Stimulated activated CD4-positive, alpha-beta T cell treated with anti-CD3 and anti-CD28 coated beads, TNF-alpha, amount 100 ng/mL, for 24 hours (primary cell): ENCODE results near the gene YWHAE.
A peak's percentile ranks its signal among the peaks of the same experiment; 100 is the strongest.
"Not testable (repeated sequence)": the region's sequence is repeated elsewhere in the genome, so short reads cannot be mapped to it uniquely, and the experiment has no call there.

ENCODE experiments used
- DNase-seq, 3 experiments: peaks; one replicate each; pipeline ENCODE4 v3.0.0-alpha.2; 2020; ENCODE audit warnings: low read depth in 3 of 3

Gene YWHAE

DNA sequence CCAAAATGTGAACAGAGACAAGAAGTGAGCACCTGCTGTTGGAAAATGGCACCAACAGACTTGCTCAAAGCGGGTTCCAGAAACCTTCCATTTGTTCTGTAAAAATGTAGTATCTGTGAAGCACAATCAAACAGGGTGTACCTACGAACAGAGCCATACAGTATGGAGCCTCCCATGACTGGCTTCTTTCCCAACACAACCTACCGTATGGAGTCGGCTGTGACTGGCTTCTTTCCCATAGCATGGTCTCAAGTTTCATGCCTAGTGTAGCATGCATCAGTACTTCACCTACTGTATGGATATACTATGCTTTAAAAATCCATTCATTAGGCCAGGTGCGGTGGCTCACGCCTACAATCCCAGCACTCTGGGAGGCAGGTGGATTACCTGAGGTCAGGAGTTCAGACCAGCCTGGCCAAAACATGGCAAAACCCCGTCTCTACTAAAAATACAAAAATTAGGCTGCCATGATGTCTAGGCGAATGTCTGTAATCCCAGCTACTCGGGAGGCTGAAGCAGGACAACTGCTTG, 26.2 kb downstream of the YWHAE start:
- no peak for DNase-seq

DNA sequence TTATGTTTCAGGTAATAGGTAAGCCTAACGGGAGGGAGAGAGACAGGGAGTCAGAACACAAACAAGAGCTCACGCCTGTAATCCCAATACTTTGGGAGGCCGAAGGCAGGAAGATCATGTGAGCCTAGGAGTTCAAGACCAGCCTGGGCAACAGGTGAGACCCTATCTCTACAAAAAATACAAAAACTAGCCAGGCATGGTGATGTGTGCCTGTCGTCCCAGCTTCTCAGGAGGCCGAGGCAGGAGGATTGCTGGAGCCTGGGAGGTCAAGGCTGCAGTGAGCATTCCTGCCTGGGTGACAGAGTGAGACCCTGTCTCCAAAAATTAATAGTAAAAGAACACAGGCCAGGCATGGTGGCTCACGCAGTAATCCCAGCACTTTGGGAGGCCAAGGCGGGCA, 27.4 kb downstream of the YWHAE start:
- DNase-seq = no peak

DNA sequence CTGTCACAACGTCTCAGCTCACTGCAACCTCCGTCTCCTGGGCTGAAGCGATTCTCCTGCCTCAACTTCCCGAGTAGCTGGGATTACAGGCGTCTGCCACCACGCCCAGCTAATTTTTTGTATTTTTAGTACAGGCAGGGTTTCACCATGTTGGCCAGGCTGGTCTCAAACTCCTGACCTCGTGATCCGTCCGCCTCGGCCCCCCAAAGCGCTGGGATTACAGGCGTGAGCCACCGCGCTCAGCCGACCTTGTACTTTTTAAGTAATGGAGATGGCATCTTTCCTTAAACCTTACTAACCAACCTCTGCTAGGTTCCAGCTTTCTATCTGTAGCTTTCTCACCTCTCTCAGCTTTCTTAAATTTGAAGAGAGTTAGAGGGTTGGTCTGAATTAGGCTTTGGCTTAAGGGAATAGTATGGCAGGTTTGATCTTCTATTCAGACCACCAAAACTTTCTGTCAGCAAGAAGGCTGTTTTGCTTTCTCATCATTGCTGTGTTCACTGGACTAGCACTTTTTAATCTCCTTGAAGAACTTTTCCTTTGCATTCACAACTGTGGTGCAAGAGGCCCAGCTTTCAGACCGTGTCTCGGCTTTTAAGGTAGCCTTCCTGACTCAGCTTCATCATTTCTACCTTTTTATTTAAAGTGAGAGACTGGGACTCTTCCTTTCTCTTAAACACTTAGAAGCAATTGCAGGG, 28.0 kb downstream of the YWHAE start:
- DNase-seq = no peak

DNA sequence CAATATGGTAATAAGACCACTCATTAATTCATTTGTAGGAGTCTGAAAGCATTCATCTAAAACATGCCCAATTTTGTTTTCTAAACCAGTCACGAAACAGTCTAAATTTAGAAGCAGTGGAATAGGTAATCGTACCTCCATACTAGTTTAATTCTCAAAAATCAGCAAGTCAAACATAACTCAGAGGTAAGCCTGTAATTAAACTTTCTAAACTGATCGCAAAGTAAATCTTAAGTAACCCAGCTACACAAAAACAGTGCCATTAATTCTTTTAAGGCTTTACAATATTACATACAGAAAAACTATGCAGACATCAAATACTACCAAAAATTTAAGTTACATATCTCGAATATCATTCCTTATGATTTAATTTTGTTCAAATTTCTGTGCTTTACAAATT, 31.4 kb downstream of the YWHAE start:
- DNase-seq = no peak

DNA sequence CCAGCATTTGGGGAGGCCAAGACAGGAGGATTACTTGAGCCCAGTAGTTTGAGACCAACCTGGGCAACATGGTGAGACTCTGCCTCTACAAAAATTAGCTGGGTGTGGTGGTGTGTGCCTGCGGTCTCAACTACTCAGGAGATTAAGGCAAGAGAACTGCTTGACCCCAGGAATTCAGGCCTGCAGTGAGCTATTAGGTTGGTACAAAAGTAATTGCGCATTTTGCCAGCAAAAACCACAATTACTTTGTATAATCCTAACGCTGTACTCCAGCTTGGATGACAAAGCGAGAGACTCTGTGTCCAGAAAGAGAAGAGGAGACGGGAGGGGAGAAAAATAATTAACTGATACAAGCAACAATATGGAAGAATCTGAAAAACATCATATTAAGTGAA, 32.7 kb downstream of the YWHAE start:
- no peak for DNase-seq

DNA sequence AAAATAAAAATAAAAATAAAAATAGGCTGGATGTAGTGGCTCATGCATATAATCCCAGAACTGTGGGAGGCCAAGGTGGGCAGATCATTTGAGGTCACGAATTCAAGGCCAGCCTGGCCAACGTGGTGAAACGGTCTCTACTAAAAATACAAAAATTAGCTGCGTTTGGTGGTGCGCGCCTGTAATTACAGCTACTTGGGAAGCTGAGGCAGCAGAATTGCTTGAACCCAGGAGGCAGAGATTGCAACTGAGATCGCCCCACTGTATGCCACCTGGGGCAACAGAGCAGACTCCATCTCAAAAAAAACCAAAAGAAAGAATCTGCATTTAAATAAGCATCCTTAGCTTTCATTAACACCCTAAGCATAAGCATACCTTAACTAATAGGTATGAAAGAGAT, 33.8 kb downstream of the YWHAE start:
- no peak for DNase-seq

DNA sequence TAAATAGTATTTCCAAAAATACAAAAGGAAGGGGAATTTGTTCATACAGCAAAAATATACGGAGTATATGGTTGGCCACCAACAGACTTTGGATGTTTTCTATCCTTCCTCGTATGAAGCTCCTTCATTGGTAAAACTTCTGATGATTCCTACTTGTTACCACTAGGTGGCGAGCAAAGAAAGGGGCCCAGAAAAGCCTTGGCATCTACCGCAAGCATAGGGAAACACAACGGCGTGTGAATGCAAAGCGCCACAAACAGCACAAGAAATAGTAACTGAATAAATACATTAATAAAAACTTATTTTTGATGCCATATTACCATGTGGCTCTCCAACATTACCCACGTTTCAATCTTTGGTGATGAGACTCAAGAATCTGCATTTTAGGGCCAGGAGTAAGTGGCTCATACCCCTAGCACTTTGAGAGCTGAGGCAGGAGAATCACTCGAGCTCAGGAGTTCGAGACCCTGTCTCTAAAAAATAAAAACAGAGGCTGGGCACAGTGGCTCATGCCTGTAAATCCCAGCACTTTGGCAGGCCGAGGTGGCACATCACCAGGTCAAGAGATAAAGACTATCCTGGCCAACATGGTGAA, 34.5 kb downstream of the YWHAE start:
- peak in 2 of 3 experiments; percentile 17 to 42 for DNase-seq

DNA sequence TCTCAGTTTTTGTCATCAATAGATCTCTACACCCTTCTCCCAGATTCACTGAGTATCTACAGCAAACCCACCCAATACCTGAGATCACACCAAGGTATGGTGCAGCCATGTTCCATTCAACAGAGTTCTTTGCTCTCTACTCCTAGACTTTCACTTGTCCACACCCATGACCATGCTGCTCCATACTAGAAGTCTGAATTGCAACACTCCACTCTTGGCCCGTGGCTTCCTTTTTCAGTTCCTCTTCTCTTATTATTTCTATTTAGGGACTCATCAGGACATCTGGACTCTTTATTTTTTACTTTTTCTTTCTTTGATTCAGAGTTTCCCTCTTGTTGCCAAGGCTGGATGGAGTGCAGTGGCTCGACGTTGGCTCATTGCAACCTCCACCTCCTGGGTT, 37.1 kb downstream of the YWHAE start:
- DNase-seq = no peak

DNA sequence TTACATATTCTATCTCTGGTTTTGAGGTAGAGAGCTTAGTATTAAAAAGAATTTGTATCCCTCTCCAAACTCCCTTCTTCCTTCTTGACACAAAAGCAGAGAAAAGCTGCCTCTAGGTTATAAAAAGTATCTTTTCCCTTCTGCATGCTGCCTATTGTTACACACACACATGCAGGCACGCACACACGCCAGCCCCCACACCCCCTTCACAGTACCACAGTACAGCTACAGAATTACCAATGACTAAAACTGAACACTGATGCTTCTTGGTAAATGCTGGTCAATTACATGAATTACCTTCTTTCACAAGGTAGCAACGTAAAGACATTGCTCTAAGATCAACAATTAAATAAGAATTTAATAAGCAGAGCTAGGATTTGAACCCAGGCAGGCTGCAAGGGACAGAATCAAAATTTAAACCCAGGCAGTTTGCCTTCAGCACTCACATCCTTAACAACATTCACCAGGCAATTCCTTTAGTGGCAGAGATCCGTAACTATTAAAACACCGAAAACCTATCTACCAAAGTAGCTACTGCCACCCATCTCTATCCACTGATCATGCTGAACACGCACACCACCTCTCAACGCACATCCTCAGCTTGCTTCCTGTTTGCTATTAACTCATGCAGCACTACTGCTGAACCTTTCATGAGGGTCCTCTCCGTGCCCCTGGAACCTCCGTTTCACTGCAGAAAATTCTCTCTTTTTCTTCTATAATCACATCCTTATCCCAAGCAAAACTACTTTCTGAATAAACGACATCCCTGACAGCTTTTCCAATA, 37.8 kb downstream of the YWHAE start:
- no peak for DNase-seq

DNA sequence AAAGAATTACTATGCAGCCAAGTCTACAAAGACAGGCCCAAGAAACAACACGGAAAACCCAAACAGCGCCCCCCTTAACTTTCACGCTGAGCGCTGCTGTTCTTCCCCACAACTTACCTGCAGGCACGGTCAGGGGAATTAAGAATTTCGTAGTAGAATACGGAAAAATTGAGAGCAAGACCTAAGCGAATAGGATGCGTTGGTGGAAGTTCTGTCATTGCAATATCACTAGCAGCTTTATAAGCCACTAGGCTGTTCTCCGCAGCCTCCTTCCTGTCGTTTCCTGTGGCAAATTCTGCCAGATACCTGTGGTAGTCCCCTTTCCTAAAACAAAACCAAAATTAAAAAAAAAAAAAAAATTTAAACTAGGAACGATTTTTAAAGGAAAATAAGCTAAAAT, 39.0 kb downstream of the YWHAE start:
- DNase-seq = no peak

DNA sequence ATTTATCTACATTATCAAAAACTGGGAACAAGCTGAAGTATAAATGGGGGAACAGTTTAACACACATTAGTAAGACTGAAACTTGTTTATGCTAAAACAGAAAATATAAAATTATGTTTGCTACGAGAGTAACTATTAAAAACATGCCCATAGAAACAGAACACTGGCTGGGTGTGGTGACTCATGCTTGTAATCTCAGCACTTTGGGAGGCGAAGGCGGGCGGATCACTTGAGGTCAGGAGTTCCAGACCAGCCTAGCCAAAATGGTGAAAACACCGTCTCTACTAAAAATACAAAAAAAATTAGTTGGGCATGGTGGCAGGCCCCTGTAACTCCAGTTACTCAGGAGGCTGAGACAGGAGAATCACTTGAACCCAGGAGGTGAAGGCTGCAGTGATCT, 39.7 kb downstream of the YWHAE start:
- peak in 1 of 3 experiments; percentile 31 for DNase-seq

DNA sequence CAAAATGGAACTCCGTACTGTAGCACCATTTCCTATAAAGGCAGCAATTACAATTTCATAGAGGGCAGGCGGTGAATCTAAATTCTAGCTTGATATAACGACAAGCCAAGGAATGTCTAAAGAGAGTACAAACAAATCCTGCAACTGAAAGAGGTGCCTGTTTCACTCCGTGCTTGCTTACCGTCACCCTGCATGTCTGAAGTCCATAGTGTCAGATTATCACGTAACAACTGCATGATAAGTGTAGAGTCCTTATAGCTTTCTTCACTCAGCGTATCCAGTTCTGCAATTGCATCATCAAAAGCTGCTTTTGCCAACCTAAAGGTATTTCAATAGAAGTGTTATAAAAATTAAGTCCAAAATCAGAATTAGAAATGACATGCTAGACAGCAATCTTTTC, 46.0 kb downstream of the YWHAE start:
- DNase-seq = no peak

DNA sequence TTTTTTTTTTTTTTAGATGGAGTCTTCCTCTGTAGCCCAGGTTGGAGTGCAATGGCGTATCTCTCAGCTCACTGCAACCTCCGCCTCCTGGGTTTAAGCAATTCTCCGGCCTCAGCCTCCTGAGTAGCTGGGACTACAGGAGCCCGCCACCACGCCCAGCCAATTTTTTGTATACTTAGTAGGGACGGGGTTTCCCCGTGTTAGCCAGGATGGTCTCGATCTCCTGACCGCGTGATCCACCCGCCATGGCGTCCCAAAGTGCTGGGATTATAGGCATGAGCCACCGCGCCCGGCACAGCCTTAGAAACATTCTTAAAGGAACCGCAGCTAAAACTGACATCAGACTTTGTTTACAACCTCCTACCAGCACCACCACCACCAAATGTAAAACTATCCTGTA, 47.5 kb downstream of the YWHAE start:
- DNase-seq = not testable (repeated sequence)

DNA sequence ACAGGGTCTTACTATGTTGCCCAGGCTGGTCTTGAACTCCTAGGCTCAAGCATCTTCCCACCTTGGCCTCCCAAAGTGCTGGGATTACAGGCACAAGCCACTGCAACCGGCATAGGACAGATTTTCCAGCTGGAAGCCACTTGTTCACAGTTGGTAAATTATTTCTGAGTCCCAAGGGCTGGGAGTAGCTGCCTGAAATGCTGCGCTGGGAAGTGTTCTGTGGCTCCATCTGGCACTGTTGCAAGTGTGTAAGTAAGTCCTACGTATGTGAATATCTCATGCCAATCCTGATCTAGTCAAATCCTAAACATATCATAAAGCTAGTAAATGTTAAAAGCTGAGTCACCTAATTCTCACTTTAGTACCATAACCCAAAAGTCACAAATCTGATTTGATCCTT, 48.1 kb downstream of the YWHAE start:
- DNase-seq = no peak

DNA sequence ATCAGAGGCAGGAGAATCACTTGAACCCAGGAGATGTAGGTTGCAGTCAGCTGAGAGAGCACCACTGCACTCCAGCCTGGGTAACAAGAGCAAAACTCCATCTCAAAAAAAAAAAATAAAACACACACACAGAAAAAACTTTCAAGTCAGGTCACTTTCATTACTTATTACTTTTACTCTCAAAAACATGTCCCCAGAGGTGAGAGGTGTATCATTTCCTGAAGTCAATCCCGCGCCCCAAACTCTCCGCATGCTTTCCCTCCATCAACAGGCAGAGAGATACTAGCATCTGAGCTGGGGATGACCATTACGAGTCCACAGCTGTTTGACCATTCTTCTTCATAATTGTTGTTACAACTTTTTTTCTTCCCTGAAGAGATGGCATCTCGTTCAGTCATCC, 48.7 kb downstream of the YWHAE start:
- DNase-seq = no peak

DNA sequence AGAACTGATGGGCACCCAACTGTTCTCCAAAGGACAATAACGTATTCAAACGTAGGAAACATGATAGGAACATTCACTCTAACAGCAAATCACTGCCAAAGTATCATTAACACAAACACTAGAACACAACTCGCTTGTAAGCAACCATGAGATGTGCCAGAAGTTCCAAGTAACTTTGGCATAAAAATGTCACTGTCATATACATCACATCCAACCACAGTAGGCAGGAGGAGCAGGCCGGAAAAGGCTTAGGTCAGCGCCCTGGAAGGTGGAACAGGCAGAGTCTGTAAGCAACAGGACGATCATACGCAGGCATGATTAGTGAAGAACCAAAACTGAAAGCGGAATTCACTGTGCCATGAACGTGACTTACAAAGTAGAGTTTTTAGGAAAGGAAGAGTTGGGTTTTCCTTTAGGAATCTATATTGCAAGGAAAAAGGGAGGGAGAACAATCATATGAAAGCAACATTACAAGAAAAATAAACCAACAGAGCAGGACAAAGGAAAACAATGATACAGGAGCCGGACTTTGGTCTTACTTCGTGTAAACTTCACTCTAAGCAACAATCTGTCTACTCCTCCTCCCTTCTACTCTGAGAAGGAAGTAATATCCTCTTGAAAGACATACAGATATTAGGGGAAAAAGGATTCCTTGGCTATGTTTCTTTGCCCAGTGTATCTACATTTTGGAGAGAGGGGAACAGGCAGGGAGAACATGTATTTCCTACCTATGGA, 52.3 kb downstream of the YWHAE start:
- no peak for DNase-seq

DNA sequence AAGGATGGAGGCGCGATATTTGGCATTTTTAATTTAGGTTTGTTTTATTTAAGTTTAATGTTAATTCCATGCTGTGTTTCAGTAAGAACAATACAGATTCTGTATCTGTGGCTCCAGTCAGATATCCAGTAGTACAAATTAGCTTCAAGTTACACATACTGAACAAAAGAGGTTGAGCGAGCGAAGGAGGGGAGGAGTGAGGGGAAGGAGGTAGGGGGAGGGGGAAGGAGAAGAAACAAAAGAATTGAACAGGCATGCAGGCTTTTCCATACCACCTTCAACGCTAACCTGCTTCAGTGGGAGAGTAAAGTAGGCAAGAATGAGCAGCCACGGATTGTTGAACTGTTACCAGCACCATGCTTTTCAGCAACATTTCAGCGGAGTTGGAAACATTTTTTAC, 55.5 kb downstream of the YWHAE start:
- no peak for DNase-seq

DNA sequence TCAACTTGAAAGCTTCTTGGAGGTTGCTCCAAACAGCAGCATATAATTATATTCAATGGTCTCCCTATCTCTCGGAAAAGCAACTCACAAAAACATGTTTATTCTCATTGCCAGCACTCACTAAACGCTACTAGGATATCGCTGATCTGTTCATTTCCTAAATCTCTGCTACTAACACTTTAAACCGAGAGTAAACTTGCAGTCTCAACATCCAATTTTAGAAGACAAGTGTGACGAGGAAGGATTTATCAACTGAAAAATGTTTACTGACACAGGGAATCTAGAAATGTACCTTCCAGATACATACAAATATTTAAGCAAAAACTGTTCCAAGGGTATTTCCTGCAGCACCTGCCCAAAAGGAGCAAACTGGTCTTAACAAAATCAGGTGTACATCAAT, 56.5 kb downstream of the YWHAE start:
- DNase-seq = no peak

DNA sequence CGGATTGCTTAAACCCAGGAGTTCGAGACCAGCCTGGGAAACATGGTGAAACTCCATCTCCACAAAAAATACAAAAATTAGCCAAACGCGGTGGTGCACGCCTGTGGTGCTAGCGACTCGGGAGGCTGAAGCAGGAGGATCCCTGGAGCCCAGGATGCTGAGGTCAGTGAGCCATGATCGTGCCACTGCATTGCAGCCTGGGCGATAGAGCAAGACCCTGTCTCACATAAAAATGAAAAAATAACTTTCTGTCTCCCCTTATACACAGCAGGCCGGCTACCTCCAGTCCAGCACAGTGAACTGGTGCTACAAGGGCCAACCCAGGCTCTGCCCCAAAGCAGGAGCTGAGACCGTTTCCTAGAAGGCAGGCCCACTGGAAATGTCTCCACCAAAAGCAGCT, 59.7 kb downstream of the YWHAE start:
- DNase-seq = no peak

DNA sequence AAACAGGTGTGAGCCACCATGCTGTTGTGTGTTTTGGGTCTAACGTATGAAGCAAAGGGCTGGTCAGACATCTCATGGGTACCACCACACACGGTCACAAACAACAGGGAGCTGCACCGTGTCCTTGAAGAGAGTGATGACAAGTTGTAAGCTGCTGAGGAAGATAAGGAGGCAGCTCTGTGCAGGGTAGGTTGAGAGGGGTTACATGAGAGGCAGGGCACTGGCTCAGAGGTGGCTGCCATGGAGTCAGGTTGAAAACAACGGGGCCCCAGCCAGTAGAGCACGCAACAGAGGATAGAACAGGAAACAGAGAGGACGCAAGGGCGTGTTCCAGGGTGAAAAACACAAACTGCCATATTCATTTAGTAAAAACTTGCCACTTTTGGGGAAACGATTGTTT, 68.3 kb downstream of the YWHAE start:
- DNase-seq = no peak

DNA sequence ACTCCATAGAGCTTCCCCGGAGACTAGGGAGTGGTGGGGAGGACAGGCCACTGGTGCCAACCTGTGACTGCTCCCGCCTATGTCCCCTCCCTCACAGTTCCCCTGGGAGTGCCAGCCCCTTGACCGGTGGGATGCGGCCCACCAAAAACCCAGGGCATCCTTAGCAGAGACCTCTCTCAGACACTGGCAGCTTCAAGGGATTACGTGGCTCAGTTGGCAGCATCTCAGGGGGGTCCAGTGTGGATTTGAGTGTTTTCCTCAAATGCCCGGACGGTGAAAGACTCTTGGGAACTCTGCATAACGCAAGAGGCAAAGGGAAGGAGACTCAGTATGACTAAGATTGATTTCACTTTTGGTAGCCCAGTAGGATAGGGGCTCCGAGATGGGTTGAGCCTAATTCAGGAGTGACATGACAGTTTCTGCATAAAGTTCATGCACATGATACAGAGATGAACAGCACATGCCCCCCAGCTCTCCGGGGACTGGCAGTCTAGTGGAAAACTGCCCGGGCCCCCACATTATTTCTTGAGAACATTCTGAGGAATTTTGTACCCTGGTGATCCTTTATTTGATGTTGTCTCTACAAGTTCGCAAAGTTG, 70.2 kb downstream of the YWHAE start:
- no peak for DNase-seq

DNA sequence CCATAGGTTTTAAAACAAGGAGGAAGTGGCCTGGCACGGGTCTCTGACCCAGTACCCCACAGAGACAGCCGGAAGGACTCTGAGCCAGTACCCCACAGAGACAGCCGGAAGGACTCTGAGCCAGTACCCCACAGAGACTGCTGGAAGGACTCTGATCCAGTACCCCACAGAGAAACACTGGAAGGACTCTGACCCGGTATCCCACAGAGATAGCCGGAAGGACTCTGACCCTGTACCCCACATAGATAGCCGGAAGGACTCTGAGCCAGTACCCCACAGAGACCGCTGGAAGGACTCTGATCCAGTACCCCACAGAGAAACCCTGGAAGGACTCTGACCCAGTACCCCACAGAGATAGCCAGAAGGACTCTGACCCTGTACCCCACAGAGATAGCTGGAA, 71.6 kb downstream of the YWHAE start:
- no peak for DNase-seq
